ENCODE data around the gene CDR2L. TPM values are rescaled to one million over a fixed set of nuclear protein-coding genes. Genes with fewer than 3 reads are reported as not detected.

CDR2L gene
- total and polyA plus RNA-seq, 4 donors = 5.8 to 23.6 (median 13.8) TPM

- ATAC-seq (ENCODE audit: low FRiP score) (no peak), DNase-seq (no peak)
- Histone ChIP-seq H3K4me3 (ENCODE audit: low read length in 2 of 2) (no peak overlapping the region), H3K27ac (ENCODE audit: low read depth in 1 of 2, low read length in 2 of 2) (no peak overlapping the region), H3K4me1 (ENCODE audit: control insufficient read depth in 1 of 2, insufficient read depth in 2 of 2, low read length in 2 of 2) (no peaks in the 10 kb centered on the region), H3K27me3 (ENCODE audit: control insufficient read depth in 1 of 2, insufficient read depth in 2 of 2, low read length in 1 of 2) (no peaks in the 10 kb centered on the region), H3K9me3 (ENCODE audit: control insufficient read depth, low read length) (no peaks in the 10 kb centered on the region), H3K36me3 (ENCODE audit: control insufficient read depth in 1 of 2, insufficient read depth in 2 of 2, low read length in 1 of 2) (no peaks in the 10 kb centered on the region)
- intact Hi-C loops (cut with DNase I) = loop anchor here in 1 of 2 donors (10.0 kb wide), 1 partner anchor 205 kb away; the partner anchor contains the start of gene NHERF1
- WGBS, 2 donors = 45 to 55% methylated on average over 12 of the region's 12 CpGs
These were observed 37.8 kb upstream of the CDR2L start for GRCh38 chr17:74949455-74950115.

- H3K4me3 ChIP-seq (ENCODE audit: low read length in 2 of 2) = no peak overlapping the region
- no peak for DNase-seq
- no peaks in the 10 kb centered on the region for H3K27me3 ChIP-seq (ENCODE audit: control insufficient read depth in 1 of 2, insufficient read depth in 2 of 2, low read length in 1 of 2)
- no peak for ATAC-seq (ENCODE audit: low FRiP score)
- no peaks in the 10 kb centered on the region for H3K36me3 ChIP-seq (ENCODE audit: control insufficient read depth in 1 of 2, insufficient read depth in 2 of 2, low read length in 1 of 2)
- no peak overlapping the region for H3K27ac ChIP-seq (ENCODE audit: low read depth in 1 of 2, low read length in 2 of 2)
- no peaks in the 10 kb centered on the region for H3K4me1 ChIP-seq (ENCODE audit: control insufficient read depth in 1 of 2, insufficient read depth in 2 of 2, low read length in 2 of 2)
- intact Hi-C loops (cut with DNase I) = loop anchor here in 1 of 2 donors (10.0 kb wide), 1 partner anchor 205 kb away; the partner anchor contains the start of gene NHERF1
- WGBS, 2 donors = 59 to 63% methylated on average over 8 of the region's 8 CpGs
- H3K9me3 ChIP-seq (ENCODE audit: control insufficient read depth, low read length) = no peaks in the 10 kb centered on the region
These were observed 37.2 kb upstream of the CDR2L start for GRCh38 chr17:74950207-74950606.

- Histone ChIP-seq H3K4me1 (ENCODE audit: control insufficient read depth in 1 of 2, insufficient read depth in 2 of 2, low read length in 2 of 2) (no peaks in the 10 kb centered on the region), H3K27ac (ENCODE audit: low read depth in 1 of 2, low read length in 2 of 2) (no peak overlapping the region), H3K27me3 (ENCODE audit: control insufficient read depth in 1 of 2, insufficient read depth in 2 of 2, low read length in 1 of 2) (no peaks in the 10 kb centered on the region), H3K4me3 (ENCODE audit: low read length in 2 of 2) (no peak overlapping the region), H3K9me3 (ENCODE audit: control insufficient read depth, low read length) (no peaks in the 10 kb centered on the region), H3K36me3 (ENCODE audit: control insufficient read depth in 1 of 2, insufficient read depth in 2 of 2, low read length in 1 of 2) (no peaks in the 10 kb centered on the region)
- 58 to 72% methylated on average over 3 of the region's 3 CpGs for WGBS, 2 donors
- DNase-seq (no peak), ATAC-seq (ENCODE audit: low FRiP score) (no peak)
- intact Hi-C loops (cut with DNase I) = loop anchor here in 1 of 2 donors (10.0 kb wide), 1 partner anchor 206 kb away; the partner anchor contains the start of gene NHERF1
These were observed 36.4 kb upstream of the CDR2L start for GRCh38 chr17:74951065-74951464.

GRCh38 chr17:74951680-74952421, 35.6 kb upstream of the CDR2L start:
- no peak overlapping the region for H3K27ac ChIP-seq (ENCODE audit: low read depth in 1 of 2, low read length in 2 of 2)
- DNase-seq = peak in 1 of 2 donors; percentile 78
- H3K4me1 ChIP-seq (ENCODE audit: control insufficient read depth in 1 of 2, insufficient read depth in 2 of 2, low read length in 2 of 2) = no peaks in the 10 kb centered on the region
- 65 to 69% methylated on average over 32 of the region's 32 CpGs for WGBS, 2 donors
- no peak for ATAC-seq (ENCODE audit: low FRiP score)
- no peaks in the 10 kb centered on the region for H3K36me3 ChIP-seq (ENCODE audit: control insufficient read depth in 1 of 2, insufficient read depth in 2 of 2, low read length in 1 of 2)
- H3K4me3 ChIP-seq (ENCODE audit: low read length in 2 of 2) = no peak overlapping the region
- intact Hi-C loops (cut with DNase I) = loop anchor here in 1 of 2 donors (10.0 kb wide), 1 partner anchor 207 kb away; the partner anchor contains the start of gene NHERF1
- H3K9me3 ChIP-seq (ENCODE audit: control insufficient read depth, low read length) = no peaks in the 10 kb centered on the region
- no peaks in the 10 kb centered on the region for H3K27me3 ChIP-seq (ENCODE audit: control insufficient read depth in 1 of 2, insufficient read depth in 2 of 2, low read length in 1 of 2)

- H3K27me3 ChIP-seq (ENCODE audit: control insufficient read depth in 1 of 2, insufficient read depth in 2 of 2, low read length in 1 of 2) = no peaks in the 10 kb centered on the region
- no peak overlapping the region for H3K4me3 ChIP-seq (ENCODE audit: low read length in 2 of 2)
- DNase-seq = no peak
- intact Hi-C loops (cut with DNase I) = loop anchor here in 1 of 2 donors (10.0 kb wide), 1 partner anchor 208 kb away; the partner anchor contains the start of gene NHERF1
- H3K36me3 ChIP-seq (ENCODE audit: control insufficient read depth in 1 of 2, insufficient read depth in 2 of 2, low read length in 1 of 2) = no peaks in the 10 kb centered on the region
- WGBS, 2 donors = 70 to 77% methylated on average over 24 of the region's 24 CpGs
- no peak for ATAC-seq (ENCODE audit: low FRiP score)
- H3K9me3 ChIP-seq (ENCODE audit: control insufficient read depth, low read length) = no peaks in the 10 kb centered on the region
- H3K27ac ChIP-seq (ENCODE audit: low read depth in 1 of 2, low read length in 2 of 2) = no peak overlapping the region
- no peaks in the 10 kb centered on the region for H3K4me1 ChIP-seq (ENCODE audit: control insufficient read depth in 1 of 2, insufficient read depth in 2 of 2, low read length in 2 of 2)
These were observed 34.9 kb upstream of the CDR2L start for GRCh38 chr17:74952431-74953133.

- ATAC-seq (ENCODE audit: low FRiP score) (no peak), DNase-seq (no peak)
- intact Hi-C loops (cut with DNase I) = loop anchor here in 1 of 2 donors (10.0 kb wide), 1 partner anchor 208 kb away; the partner anchor contains the start of gene NHERF1
- Histone ChIP-seq H3K4me3 (ENCODE audit: low read length in 2 of 2) (no peak overlapping the region), H3K27me3 (ENCODE audit: control insufficient read depth in 1 of 2, insufficient read depth in 2 of 2, low read length in 1 of 2) (no peaks in the 10 kb centered on the region), H3K9me3 (ENCODE audit: control insufficient read depth, low read length) (no peaks in the 10 kb centered on the region), H3K36me3 (ENCODE audit: control insufficient read depth in 1 of 2, insufficient read depth in 2 of 2, low read length in 1 of 2) (no peaks in the 10 kb centered on the region), H3K4me1 (ENCODE audit: control insufficient read depth in 1 of 2, insufficient read depth in 2 of 2, low read length in 2 of 2) (no peaks in the 10 kb centered on the region), H3K27ac (ENCODE audit: low read depth in 1 of 2, low read length in 2 of 2) (no peak overlapping the region)
- 86 to 89% methylated on average over 8 to 11 of the region's 11 CpGs for WGBS, 2 donors
These were observed 34.2 kb upstream of the CDR2L start for GRCh38 chr17:74953134-74953687.

- Histone ChIP-seq H3K4me3 (ENCODE audit: low read length in 2 of 2) (no peak overlapping the region), H3K9me3 (ENCODE audit: control insufficient read depth, low read length) (no peaks in the 10 kb centered on the region), H3K4me1 (ENCODE audit: control insufficient read depth in 1 of 2, insufficient read depth in 2 of 2, low read length in 2 of 2) (no peaks in the 10 kb centered on the region), H3K36me3 (ENCODE audit: control insufficient read depth in 1 of 2, insufficient read depth in 2 of 2, low read length in 1 of 2) (no peaks in the 10 kb centered on the region), H3K27me3 (ENCODE audit: control insufficient read depth in 1 of 2, insufficient read depth in 2 of 2, low read length in 1 of 2) (no peaks in the 10 kb centered on the region), H3K27ac (ENCODE audit: low read depth in 1 of 2, low read length in 2 of 2) (no peak overlapping the region)
- no peak for DNase-seq
- no peak for ATAC-seq (ENCODE audit: low FRiP score)
- WGBS, 2 donors = 92 to 93% methylated on average over 15 of the region's 15 CpGs
- intact Hi-C loops (cut with DNase I) = loop anchor here in 1 of 2 donors (10.0 kb wide), 1 partner anchor 209 kb away; the partner anchor contains the start of gene NHERF1
These were observed 33.3 kb upstream of the CDR2L start for GRCh38 chr17:74954115-74954514.

Data from aorta (tissue), 5 donors.